WERI-Rb-1 (cell line): ENCODE results near the gene TTLL10.

Experiments
- DNase-seq: peaks from one replicate; pipeline ENCODE4 v3.0.0-alpha.2; 2020
- H3K27ac ChIP-seq: fragments of 250-450 bp; sonication (Bioruptor Pico); 2 replicates; pipeline ENCODE4 v1.5.1; 2020; ENCODE audit warnings: mild to moderate bottlenecking, moderate library complexity
- H3K27me3 ChIP-seq: fragments of 250-450 bp; sonication (Bioruptor Pico); 2 replicates; pipeline ENCODE4 v1.5.1; 2021; ENCODE audit warnings: mild to moderate bottlenecking, low read depth, moderate library complexity; ENCODE audit not compliant: insufficient read depth, severe bottlenecking
- H3K36me3 ChIP-seq: fragments of 250-450 bp; sonication (Bioruptor Pico); 2 replicates; pipeline ENCODE4 v1.5.1; 2020; ENCODE audit warnings: mild to moderate bottlenecking, moderate library complexity
- H3K4me3 ChIP-seq: 2 replicates; pipeline ENCODE4 v1.5.1; 2011; ENCODE audit warnings: low read depth, mild to moderate bottlenecking, control low read depth, low read length
- H3K9me3 ChIP-seq: fragments of 250-450 bp; sonication (Bioruptor Pico); 2 replicates; pipeline ENCODE4 v1.5.1; 2021; ENCODE audit warnings: mild to moderate bottlenecking, moderate library complexity; ENCODE audit not compliant: severe bottlenecking
- TF ChIP-seq, protein P1 (sequence below): IDR thresholded peaks from 2 replicates; pipeline ENCODE4 v1.5.1; 2011; ENCODE audit warnings: low read depth, mild to moderate bottlenecking, control low read depth, inconsistent platforms, low read length

TTLL10 gene

GRCh38 chr1:1220197-1220596 is 46.5 kb downstream of the TTLL10 start:
- H3K27me3 ChIP-seq = no peaks in the 10 kb centered on the region
- no peak overlapping the region for H3K27ac ChIP-seq
- no peak overlapping the region for H3K4me3 ChIP-seq
- H3K36me3 ChIP-seq = peaks cover 54% of the 10 kb centered on the region
- TF ChIP-seq, protein P1, sequence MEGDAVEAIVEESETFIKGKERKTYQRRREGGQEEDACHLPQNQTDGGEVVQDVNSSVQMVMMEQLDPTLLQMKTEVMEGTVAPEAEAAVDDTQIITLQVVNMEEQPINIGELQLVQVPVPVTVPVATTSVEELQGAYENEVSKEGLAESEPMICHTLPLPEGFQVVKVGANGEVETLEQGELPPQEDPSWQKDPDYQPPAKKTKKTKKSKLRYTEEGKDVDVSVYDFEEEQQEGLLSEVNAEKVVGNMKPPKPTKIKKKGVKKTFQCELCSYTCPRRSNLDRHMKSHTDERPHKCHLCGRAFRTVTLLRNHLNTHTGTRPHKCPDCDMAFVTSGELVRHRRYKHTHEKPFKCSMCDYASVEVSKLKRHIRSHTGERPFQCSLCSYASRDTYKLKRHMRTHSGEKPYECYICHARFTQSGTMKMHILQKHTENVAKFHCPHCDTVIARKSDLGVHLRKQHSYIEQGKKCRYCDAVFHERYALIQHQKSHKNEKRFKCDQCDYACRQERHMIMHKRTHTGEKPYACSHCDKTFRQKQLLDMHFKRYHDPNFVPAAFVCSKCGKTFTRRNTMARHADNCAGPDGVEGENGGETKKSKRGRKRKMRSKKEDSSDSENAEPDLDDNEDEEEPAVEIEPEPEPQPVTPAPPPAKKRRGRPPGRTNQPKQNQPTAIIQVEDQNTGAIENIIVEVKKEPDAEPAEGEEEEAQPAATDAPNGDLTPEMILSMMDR = no peak
- no peak for DNase-seq
- H3K9me3 ChIP-seq = no peaks in the 10 kb centered on the region

- H3K27ac ChIP-seq = no peak overlapping the region
- no peak overlapping the region for H3K4me3 ChIP-seq
- no peak for DNase-seq
- H3K27me3 ChIP-seq = no peaks in the 10 kb centered on the region
- H3K9me3 ChIP-seq = no peaks in the 10 kb centered on the region
- peaks cover 51% of the 10 kb centered on the region for H3K36me3 ChIP-seq
- TF ChIP-seq, protein P1 = no peak
Observed at GRCh38 chr1:1221887-1222574, 48.4 kb downstream of the TTLL10 start.

DNA sequence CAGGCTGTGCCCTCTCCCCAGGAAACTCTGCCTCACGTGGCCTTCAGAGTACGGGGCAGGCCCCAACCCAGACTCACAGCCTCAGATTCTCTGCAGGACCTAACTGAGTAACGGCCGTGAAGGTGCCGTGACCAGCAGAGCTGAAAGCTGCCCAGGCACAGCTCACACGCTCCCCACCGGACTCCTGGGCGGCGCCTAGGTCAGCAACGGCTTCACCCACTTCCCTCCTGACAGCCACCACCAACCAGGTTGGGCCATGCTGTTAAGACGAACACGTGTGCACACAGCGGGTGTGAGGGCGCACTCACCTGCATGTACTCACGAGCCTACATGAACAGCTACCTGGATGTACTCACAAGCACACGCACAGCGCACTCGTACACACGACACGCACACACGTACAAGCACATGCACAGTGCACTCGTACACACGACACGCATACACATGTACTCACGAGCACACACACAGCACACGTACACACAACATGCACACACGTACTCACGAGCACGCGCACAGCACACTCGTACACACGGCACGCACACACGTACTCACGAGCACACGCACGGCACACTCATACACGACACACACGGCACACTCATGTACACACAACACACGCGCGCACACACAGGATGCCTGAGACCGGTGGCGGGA is 49.0 kb downstream of the TTLL10 start:
- DNase-seq = no peak
- Histone ChIP-seq H3K27ac (no peak overlapping the region), H3K4me3 (no peak overlapping the region), H3K9me3 (no peaks in the 10 kb centered on the region), H3K27me3 (no peaks in the 10 kb centered on the region), H3K36me3 (peaks cover 51% of the 10 kb centered on the region)
- TF ChIP-seq, protein P1 = no peak

DNA sequence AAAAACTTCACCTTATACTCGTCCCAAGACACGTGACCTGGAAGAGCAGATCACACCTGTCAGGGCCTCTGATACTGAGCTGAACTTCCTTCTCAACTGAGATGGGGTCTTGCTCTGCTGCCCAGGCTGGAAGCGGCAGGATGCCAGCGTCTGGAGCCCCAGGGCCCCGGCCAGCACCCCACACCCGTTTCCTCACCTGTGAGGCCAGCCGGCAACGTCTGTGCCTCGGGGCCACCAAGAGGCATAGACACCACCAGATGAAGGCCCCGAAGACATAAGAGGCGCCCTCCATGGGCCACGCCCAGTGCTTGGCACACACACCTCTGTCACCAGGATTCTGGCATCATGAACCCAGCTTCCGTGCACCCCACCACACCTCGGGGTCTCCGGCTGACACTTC is 49.6 kb downstream of the TTLL10 start:
- no peak overlapping the region for H3K27ac ChIP-seq
- H3K9me3 ChIP-seq = no peaks in the 10 kb centered on the region
- H3K4me3 ChIP-seq = no peak overlapping the region
- TF ChIP-seq, protein P1 = no peak
- H3K36me3 ChIP-seq = peaks cover 51% of the 10 kb centered on the region
- DNase-seq = no peak
- no peaks in the 10 kb centered on the region for H3K27me3 ChIP-seq

DNA sequence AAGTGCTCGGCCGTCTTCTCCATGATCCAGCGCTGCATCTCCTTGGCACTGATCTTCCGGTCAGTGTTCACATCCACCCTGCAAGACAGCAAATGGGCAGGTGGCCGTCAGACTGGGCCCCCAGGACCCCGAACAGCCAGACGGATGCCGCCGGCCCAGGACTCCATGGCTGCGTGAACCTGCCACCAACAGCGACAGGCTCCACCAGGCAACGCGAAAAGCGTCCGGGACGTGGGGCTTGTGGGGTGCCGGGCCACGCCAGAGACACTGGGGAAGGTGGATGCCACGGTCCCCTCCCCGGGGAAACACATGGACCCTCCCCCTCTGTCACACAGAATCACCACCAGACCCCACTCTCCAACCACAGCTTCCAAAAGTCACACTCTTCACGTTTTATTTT is 50.2 kb downstream of the TTLL10 start:
- no peaks in the 10 kb centered on the region for H3K9me3 ChIP-seq
- H3K4me3 ChIP-seq = no peak overlapping the region
- peaks cover 49% of the 10 kb centered on the region for H3K36me3 ChIP-seq
- TF ChIP-seq, protein P1 = no peak
- DNase-seq = no peak
- H3K27me3 ChIP-seq = no peaks in the 10 kb centered on the region
- no peak overlapping the region for H3K27ac ChIP-seq
